ENCODE results near the gene PRSS38.

The PRSS38 gene

GRCh38 chr1:227791425-227792143 is 23.9 kb upstream of the PRSS38 start:
- DNase-seq: no peak
- in situ Hi-C loops (cut with MboI; ENCODE audit: low pct_unique_long_range_greater_than_20kb, low sequenced_read_pairs): no loop called here

DNA sequence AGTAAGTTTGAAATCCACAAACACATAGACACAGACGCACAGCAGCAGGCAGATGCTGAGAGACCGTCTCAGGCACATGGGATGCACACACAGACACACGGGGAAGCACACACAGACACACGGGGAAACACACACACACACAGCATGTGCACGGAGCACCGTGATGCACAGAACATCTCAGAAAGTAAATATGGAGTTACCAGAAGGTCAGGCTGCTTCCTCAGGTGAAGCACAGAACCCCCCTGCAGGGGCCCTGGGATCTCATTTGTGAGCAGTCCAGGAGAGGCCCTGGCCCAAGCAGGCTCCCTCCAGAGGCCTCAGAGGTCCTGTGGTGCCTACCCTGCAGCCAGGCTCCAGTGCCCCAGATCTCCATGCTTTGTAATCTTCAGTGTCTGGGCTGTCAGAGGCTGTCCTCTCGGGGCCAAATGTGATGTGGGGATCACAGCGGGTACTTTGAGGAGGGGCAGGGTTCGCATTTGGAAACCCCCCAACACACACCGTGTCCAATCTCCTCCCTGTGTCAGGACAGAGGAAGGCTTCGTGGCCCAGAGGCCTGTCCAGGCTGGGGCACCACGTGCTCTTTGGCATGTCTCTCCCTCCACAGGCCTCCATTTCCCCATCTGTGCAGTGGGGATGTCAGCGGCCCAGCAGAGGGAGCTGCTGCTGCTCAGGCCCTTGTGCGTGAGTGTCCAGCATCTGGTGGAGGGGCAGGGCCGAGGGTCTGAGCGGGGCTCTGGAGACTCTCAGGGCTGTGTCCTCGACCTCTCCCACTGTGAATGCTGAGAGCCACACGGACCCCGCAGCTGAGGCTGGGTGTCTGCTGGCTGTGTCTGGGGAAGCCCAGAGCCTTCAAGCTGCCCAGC is 23.0 kb upstream of the PRSS38 start:
- in situ Hi-C loops (cut with MboI; ENCODE audit: low pct_unique_long_range_greater_than_20kb, low sequenced_read_pairs): no loop called here
- no peak for DNase-seq

GRCh38 chr1:227793079-227793947 is 22.2 kb upstream of the PRSS38 start:
- in situ Hi-C loops (cut with MboI; ENCODE audit: low pct_unique_long_range_greater_than_20kb, low sequenced_read_pairs): no loop called here
- no peak for DNase-seq

DNA sequence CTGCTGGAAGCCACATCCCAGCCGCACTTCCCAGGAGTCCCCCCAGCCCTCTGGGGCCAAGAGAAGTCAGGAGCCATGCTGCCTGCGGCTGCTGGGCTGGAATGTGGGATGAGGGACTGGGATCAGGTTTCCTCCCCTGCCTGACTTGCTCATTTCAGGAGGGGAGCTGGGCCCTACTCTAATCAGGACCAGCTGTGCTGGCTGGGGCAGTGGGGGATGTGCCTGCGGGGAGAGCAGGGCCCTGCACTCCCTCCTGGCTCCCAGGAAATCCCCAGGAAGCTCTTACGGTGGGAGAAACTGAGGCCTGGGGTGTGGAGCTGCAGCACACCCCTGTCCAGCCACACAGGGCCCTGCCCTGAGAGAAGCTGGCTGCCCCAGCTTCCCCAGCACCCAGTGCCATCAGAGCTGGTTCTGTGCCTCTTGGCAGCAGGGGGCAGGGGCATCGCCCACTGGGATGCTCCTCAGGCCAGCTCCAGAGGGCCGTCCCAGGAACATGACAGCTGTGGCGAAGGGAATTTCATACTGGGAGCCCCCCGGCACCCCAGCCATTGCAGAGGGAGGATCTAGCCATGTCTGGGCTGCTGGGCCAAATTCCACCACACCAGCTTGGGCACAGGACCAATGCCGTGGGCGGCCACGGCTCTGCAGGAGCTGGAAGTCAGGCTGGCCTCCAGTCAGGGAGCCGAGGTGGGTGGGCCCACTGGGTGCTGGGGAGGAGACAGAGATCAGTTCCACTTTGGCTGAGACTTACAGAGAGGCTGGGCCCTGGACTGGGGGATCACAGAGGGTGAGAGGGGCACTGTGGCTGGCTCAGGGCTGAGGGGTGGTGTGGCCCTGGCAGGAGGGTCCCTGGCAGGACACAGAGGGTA is 21.3 kb upstream of the PRSS38 start:
- no peak for DNase-seq
- in situ Hi-C loops (cut with MboI; ENCODE audit: low pct_unique_long_range_greater_than_20kb, low sequenced_read_pairs): no loop called here

GRCh38 chr1:227794817-227795192 is 20.7 kb upstream of the PRSS38 start:
- in situ Hi-C loops (cut with MboI; ENCODE audit: low pct_unique_long_range_greater_than_20kb, low sequenced_read_pairs): no loop called here
- DNase-seq: no peak

GRCh38 chr1:227795732-227796131 is 19.7 kb upstream of the PRSS38 start:
- in situ Hi-C loops (cut with MboI; ENCODE audit: low pct_unique_long_range_greater_than_20kb, low sequenced_read_pairs): no loop called here
- DNase-seq: no peak

- no peak for DNase-seq
These were observed 19.0 kb upstream of the PRSS38 start for GRCh38 chr1:227796359-227796915.

GRCh38 chr1:227797144-227797543 is 18.3 kb upstream of the PRSS38 start:
- in situ Hi-C loops (cut with MboI; ENCODE audit: low pct_unique_long_range_greater_than_20kb, low sequenced_read_pairs): no loop called here
- DNase-seq: no peak

More at GRCh38 chr1:227796359-227796915, 19.0 kb upstream of the PRSS38 start:
- in situ Hi-C loops (cut with MboI; ENCODE audit: low pct_unique_long_range_greater_than_20kb, low sequenced_read_pairs): no loop called here

DNA sequence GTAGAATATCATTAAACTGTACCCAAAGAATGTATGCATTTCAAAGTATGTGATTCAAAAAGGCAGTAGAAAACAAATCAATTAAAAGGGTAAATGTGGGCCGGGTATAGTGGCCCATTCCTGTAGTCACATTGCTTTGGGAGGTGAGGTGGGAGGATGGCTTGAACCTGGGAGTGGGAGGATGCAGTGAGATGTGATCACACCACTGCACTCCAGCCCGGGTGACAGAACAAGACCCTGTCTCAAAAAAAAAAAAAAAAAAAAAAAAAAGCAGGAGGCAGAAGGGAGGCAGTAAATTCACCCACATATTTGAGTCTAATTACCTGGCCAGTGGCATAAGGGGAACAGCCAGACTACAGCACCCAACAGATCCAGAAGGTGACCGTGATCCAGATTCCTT is 17.9 kb upstream of the PRSS38 start:
- in situ Hi-C loops (cut with MboI; ENCODE audit: low pct_unique_long_range_greater_than_20kb, low sequenced_read_pairs): no loop called here
- no peak for DNase-seq

DNA sequence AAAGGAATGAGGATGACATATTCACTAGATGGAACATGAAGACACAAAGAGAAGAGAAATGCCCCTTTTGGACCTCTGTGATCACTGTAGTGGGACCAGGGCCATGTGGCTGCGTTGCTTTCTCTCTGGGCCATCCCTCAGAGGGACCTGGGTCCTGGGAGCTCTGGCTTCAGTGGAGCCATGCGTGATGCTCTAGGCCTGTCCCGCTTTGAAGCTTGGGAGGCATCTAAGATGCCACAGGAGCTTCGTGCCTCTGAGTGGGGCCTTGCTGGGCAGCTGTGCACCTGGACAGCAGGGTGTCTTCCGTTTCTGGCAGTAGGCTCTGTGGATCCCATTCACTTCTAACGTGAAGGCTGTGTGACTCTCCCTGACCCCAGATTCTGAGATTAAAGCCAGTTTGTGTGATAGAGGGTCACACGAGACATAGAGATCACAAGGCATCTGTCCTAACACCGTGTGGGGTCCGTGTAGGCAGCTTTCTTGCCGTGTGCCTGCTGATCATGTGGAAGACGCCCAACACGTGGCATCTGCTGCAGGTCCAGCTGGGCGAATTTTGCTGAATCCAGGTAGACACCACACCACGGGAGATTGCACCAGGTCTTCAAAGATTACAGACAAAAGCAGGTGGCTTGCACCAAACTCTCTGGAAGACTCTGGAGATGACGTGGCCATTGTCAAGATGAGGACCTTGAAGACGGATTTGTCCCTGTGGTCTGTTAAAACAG is 17.2 kb upstream of the PRSS38 start:
- DNase-seq: no peak
- in situ Hi-C loops (cut with MboI; ENCODE audit: low pct_unique_long_range_greater_than_20kb, low sequenced_read_pairs): no loop called here

DNA sequence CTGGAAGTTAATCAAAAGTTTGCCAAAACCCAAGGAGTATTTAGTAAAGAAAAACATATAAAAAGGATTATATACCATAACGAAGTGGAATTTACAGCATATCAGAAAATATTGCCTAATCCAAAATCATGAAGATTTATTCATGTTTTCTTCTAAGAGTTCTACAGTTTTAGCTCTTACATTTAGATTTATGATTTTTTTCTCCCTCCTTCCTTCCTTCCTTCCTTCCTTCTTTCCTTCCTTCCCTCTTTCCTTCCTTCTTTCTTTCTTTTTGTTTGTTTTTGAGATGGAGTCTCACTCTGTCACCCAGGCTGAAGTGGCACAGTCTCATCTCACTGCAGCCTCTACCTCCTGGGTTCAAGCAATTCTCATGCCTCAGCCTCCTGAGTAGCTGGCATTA is 15.7 kb upstream of the PRSS38 start:
- no peak for DNase-seq
- in situ Hi-C loops (cut with MboI; ENCODE audit: low pct_unique_long_range_greater_than_20kb, low sequenced_read_pairs): no loop called here

GRCh38 chr1:227803933-227804332 is 11.5 kb upstream of the PRSS38 start:
- in situ Hi-C loops (cut with MboI; ENCODE audit: low pct_unique_long_range_greater_than_20kb, low sequenced_read_pairs): no loop called here
- no peak for DNase-seq

DNA sequence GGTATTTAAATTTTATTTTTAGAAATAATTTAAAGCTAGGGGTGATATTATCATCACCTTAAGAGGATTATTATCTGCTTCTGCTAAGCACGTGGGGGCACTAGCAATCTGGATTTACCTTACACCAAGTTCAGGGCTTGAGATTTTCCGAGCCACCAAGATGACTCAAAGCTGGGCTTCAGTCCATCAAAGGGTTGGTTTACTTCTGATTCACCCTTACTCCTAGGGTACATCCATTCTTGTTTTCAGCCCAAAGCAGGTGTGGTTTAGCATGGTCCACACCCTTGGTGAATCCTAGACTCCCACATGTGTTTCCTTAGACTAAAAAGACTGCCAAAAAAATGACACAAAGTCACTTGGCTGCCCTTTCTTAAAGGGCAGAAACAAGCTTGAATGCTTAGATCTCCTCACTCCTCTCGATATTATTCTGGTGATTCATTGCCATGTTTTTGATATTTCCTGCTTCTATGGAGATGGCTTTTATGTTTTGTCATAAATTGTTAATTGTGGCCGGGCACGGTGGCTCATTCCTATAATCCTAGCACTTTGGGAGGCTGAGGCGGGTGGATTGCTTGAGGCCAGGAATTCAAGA is 9.8 kb upstream of the PRSS38 start:
- no peak for DNase-seq
- in situ Hi-C loops (cut with MboI; ENCODE audit: low pct_unique_long_range_greater_than_20kb, low sequenced_read_pairs): no loop called here

DNA sequence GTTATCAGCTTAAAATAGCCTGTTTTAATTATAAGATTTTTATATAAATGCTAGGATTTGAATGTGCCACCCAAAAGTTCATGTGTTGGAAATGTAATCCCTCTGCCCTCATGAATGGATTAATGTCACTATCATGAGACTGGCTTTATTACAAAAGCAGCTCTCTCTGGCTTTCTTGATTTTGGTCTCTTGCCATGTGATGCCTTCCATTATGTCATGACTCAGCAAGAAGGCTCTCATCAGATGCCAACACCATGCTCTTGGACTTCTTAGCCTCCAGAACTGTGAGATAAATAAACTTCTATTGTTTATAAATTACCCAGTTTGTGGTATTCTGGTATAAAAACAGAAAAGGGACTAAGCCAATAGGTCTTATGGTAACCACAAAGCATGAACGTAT is 6.9 kb upstream of the PRSS38 start:
- DNase-seq: no peak
- in situ Hi-C loops (cut with MboI; ENCODE audit: low pct_unique_long_range_greater_than_20kb, low sequenced_read_pairs): no loop called here

DNA sequence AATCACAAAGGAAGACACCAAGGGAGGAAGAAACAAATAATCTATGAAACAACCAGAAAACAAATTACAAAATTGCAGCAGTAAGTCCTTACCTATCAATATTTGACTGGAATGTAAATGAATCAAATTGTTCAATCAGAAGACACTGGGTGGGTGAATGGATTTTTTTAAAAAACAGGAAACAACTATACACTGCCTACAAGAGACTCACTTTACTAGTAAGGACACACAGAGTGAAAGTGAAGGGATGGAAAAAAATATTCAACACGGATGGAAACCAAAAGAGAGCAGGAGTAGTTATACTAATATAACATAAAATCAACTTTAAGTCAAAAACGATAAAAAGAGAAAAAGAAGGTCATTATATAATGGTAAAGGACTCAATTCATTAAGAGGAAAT is 6.4 kb upstream of the PRSS38 start:
- no peak for DNase-seq
- in situ Hi-C loops (cut with MboI; ENCODE audit: low pct_unique_long_range_greater_than_20kb, low sequenced_read_pairs): no loop called here

GRCh38 chr1:227813962-227814361 is 1.5 kb upstream of the PRSS38 start:
- no peak for DNase-seq
- in situ Hi-C loops (cut with MboI; ENCODE audit: low pct_unique_long_range_greater_than_20kb, low sequenced_read_pairs): no loop called here

- DNase-seq: no peak
- in situ Hi-C loops (cut with MboI; ENCODE audit: low pct_unique_long_range_greater_than_20kb, low sequenced_read_pairs): no loop called here
These were observed 1.4 kb downstream of the PRSS38 start for GRCh38 chr1:227816750-227817446.
